Ovary (tissue), 9 donors: Measurements from ENCODE around the gene KLHL28. TPM values are rescaled to one million over a fixed set of nuclear protein-coding genes. Genes with fewer than 3 reads are reported as not detected.
A peak's percentile ranks its signal among the peaks of the same experiment; 100 is the strongest.

Experiments used
- DNase-seq, 5 donors: peaks; one replicate each; pipeline ENCODE4 v3.0.0-alpha.2; 2019 to 2020
- H3K27ac ChIP-seq, 2 donors: fragments of 200-600 bp; one replicate each; pipeline versions ENCODE4 v1.5.1 to v1.8.0; 2019 to 2022
- H3K27me3 ChIP-seq: fragments of 200-600 bp; one replicate; pipeline ENCODE4 v1.8.0; 2022
- H3K36me3 ChIP-seq: fragments of 200-600 bp; sonication (generic); one replicate; pipeline ENCODE4 v1.5.1; 2019
- H3K4me1 ChIP-seq: one replicate; pipeline ENCODE4 v1.8.1; 2013; ENCODE audit warnings: mild to moderate bottlenecking, moderate library complexity; ENCODE audit not compliant: insufficient read depth
- H3K4me3 ChIP-seq: fragments of 200-600 bp; sonication (generic); one replicate; pipeline ENCODE4 v1.5.1; 2017
- H3K9me3 ChIP-seq, 2 donors: fragments of 200-600 bp in 1 of 2; sonication (generic) in 1 of 2; one replicate each; pipeline versions ENCODE4 v1.5.1 to v1.8.1; 2013 to 2019; ENCODE audit warnings: mild to moderate bottlenecking in 1 of 2, moderate library complexity in 1 of 2
- CTCF ChIP-seq, 3 donors: fragments of 450-650 bp in 2 of 3; fragments of 200-600 bp in 1 of 3; IDR thresholded peaks; one replicate each; pipeline versions ENCODE4 v1.5.1 to v1.8.0; 2016 to 2022; ENCODE audit warnings: antibody characterized with exemption in 3 of 3, mild to moderate bottlenecking in 1 of 3
- EP300 ChIP-seq: sonication (generic); formaldehyde crosslinking; IDR thresholded peaks from one replicate; pipeline ENCODE4 v1.6.1; 2017; ENCODE audit warnings: antibody characterized with exemption
- POLR2A ChIP-seq: fragments of 450-650 bp; IDR thresholded peaks from one replicate; pipeline ENCODE4 v1.6.1; 2017; ENCODE audit warnings: antibody characterized with exemption, mild to moderate bottlenecking, moderate library complexity
- WGBS, 3 donors: extraction: QIAGEN DNeasy Blood & Tissue Kit in 1 of 3; methylation state at CpG; one replicate each; pipeline versions ENCODE4 v1.1.5 to v1.1.7; 2013 to 2017; 5-methylcytosine and 5-hydroxymethylcytosine counted together
- intact Hi-C, 4 donors: fragments of 100-400 bp; cut with DNase I; formaldehyde crosslinking; loops; one replicate each; pipeline versions ENCODE4 v1.11.0 to v1.15.1; 2022 to 2023
- polyA plus RNA-seq, 2 donors: library from polyadenylated mRNA; stranded (reverse); fragments of 200-250 nt in 1 of 2; fragments of 350-450 nt in 1 of 2; fragmentation: Illumina TruSeq in 1 of 2; extraction: RNeasy Lipid Tissue Mini Kit (QIAGEN cat#74804) in 1 of 2; gene quantifications; one replicate each; pipeline ENCODE4 v1.2.3, GENCODE V29; 2013 to 2014
- total RNA-seq, 7 donors: library from RNA; depleted of rRNA in 2 of 7; stranded (reverse); fragments of >200 nt in 2 of 7; fragmentation: NEBNext Ultra II Directional in 3 of 7; extraction: Animal tissue kit (Norgen Biotek cat#: 25700) in 3 of 7; gene quantifications; one replicate each; pipeline versions ENCODE4 v1.1.0 to v1.2.4, GENCODE V29; 2016 to 2023
- donor health status: DM: no; HTN: no; CAD: no; lungs with moderate emphysema.
- donor health status: DM: no; HTN: no; CAD: no.
- donor health status: Bipolar disorder and iron deficiency.
- donor health status: DM: yes; HTN: yes; CAD: no.
- donor health status: DM: no; HTN: no; CAD: no.
- donor health status: DM: yes; HTN: yes; CAD: no.

Gene KLHL28
- total and polyA plus RNA-seq, 9 donors, result 4.4 to 16.4 (median 14.7) TPM

GRCh38 chr14:44982594-44982993 lies 20.8 kb upstream of the KLHL28 start:
- TF ChIP-seq EP300, result no peak
- no peak for TF ChIP-seq POLR2A
- TF ChIP-seq CTCF (IDR thresholded peaks at IDR 0.05), result no peak
- H3K4me3 ChIP-seq, result no peak overlapping the region
- DNase-seq, result no peak
- intact Hi-C loops, result no loop called here
- H3K27me3 ChIP-seq, result no peaks in the 10 kb centered on the region
- no peaks in the 10 kb centered on the region for H3K9me3 ChIP-seq
- no peaks in the 10 kb centered on the region for H3K36me3 ChIP-seq
- H3K27ac ChIP-seq, result no peak overlapping the region
- H3K4me1 ChIP-seq, result no peaks in the 10 kb centered on the region
- 56 to 62% (median 59%) methylated on average over 2 of the region's 2 CpGs for WGBS, 3 donors

- WGBS, 3 donors, result 80 to 82% (median 82%) methylated on average over 3 of the region's 3 CpGs
These were observed 19.5 kb upstream of the KLHL28 start for GRCh38 chr14:44981198-44981597.

GRCh38 chr14:44979740-44980356 lies 18.1 kb upstream of the KLHL28 start:
- no peaks in the 10 kb centered on the region for H3K36me3 ChIP-seq
- no peak overlapping the region for H3K4me3 ChIP-seq
- DNase-seq, result peak in 3 of 5 donors; percentile 29 to 53 (median 48)
- TF ChIP-seq CTCF (IDR thresholded peaks at IDR 0.05), result no peak
- TF ChIP-seq EP300, result no peak
- TF ChIP-seq POLR2A, result no peak
- intact Hi-C loops, result no loop called here
- no peaks in the 10 kb centered on the region for H3K9me3 ChIP-seq
- no peaks in the 10 kb centered on the region for H3K4me1 ChIP-seq
- H3K27me3 ChIP-seq, result no peaks in the 10 kb centered on the region
- no peak overlapping the region for H3K27ac ChIP-seq

More at GRCh38 chr14:44981198-44981597, 19.5 kb upstream of the KLHL28 start:
- H3K36me3 ChIP-seq, result no peaks in the 10 kb centered on the region
- no peaks in the 10 kb centered on the region for H3K4me1 ChIP-seq
- H3K27me3 ChIP-seq, result no peaks in the 10 kb centered on the region
- H3K9me3 ChIP-seq, result no peaks in the 10 kb centered on the region
- H3K27ac ChIP-seq, result no peak overlapping the region
- DNase-seq, result no peak
- no peak overlapping the region for H3K4me3 ChIP-seq
- intact Hi-C loops, result no loop called here
- no peak for TF ChIP-seq POLR2A

GRCh38 chr14:44979273-44979672 lies 17.5 kb upstream of the KLHL28 start:
- Histone ChIP-seq H3K9me3 (no peaks in the 10 kb centered on the region), H3K4me3 (no peak overlapping the region), H3K27me3 (no peaks in the 10 kb centered on the region), H3K36me3 (no peaks in the 10 kb centered on the region), H3K27ac (no peak overlapping the region), H3K4me1 (no peaks in the 10 kb centered on the region)
- no peak for DNase-seq
- intact Hi-C loops, result no loop called here
- 80 to 81% (median 80%) methylated on average over 2 of the region's 2 CpGs for WGBS, 3 donors
- TF ChIP-seq CTCF (IDR thresholded peaks at IDR 0.05), result no peak
- TF ChIP-seq EP300, result no peak
- TF ChIP-seq POLR2A, result no peak

- 92 to 95% (median 92%) methylated on average over 4 of the region's 4 CpGs for WGBS, 3 donors
- Histone ChIP-seq H3K27me3 (no peaks in the 10 kb centered on the region), H3K9me3 (no peaks in the 10 kb centered on the region), H3K4me1 (peaks cover 2% of the 10 kb centered on the region), H3K36me3 (no peaks in the 10 kb centered on the region), H3K4me3 (no peak overlapping the region), H3K27ac (no peak overlapping the region)
- TF ChIP-seq POLR2A (no peak), CTCF (IDR thresholded peaks at IDR 0.05) (no peak), EP300 (no peak)
- no peak for DNase-seq
- intact Hi-C loops, result no loop called here
These were observed 9.7 kb upstream of the KLHL28 start for GRCh38 chr14:44971459-44971858.
